IMR-90 (cell line): Measurements from ENCODE around the gene C16orf96. TPM values are rescaled to one million over a fixed set of nuclear protein-coding genes. Genes with fewer than 3 reads are reported as not detected.
A peak's percentile ranks its signal among the peaks of the same experiment; 100 is the strongest.

Experiments
- ATAC-seq: fragments of 200-7000 bp; cut with Tn5 transposase; 2 replicates; pipeline ENCODE4 v1.9.1; 2020; ENCODE audit warnings: low read depth, mild to moderate bottlenecking, moderate library complexity
- BruUV-seq: library from RNA; stranded (reverse); fragments of 400-500 nt; replicated peaks from 2 replicates; lab custom pipeline; 2021; lab: Mats Ljungman, UMichigan
- CTCF ChIA-PET: fragments of 300-600 bp; formaldehyde crosslinking; extraction: SDS; loops from one replicate; lab custom pipeline; 2021; ENCODE audit warnings: antibody characterized with exemption; lab: Yijun Ruan, JAX
- POLR2A ChIA-PET: fragments of 300-600 bp; sonication (Branson Sonifier 250); formaldehyde crosslinking; loops from one replicate; lab custom pipeline; 2022; ENCODE audit warnings: antibody characterized with exemption; ENCODE audit not compliant: unreplicated experiment; lab: Charles Lee
- DNase-seq: peaks from one replicate; pipeline ENCODE4 v3.0.0; 2013
- H2AFZ ChIP-seq: replicated peaks from 2 replicates; pipeline ENCODE3; 2013; ENCODE audit warnings: low read length, mild to moderate bottlenecking; ENCODE audit not compliant: poor library complexity
- H2AK5ac ChIP-seq: 2 replicates; pipeline ENCODE4 v1.6.1; 2013; ENCODE audit warnings: low read depth, low read length, inconsistent platforms
- H2AK9ac ChIP-seq: replicated peaks from 2 replicates; pipeline ENCODE3; 2013; ENCODE audit warnings: mild to moderate bottlenecking, low read depth, low read length, moderate library complexity; ENCODE audit not compliant: poor library complexity
- H2BK120ac ChIP-seq: 2 replicates; pipeline ENCODE4 v1.6.1; 2013; ENCODE audit warnings: low read depth, low read length, inconsistent platforms
- H2BK15ac ChIP-seq: 3 replicates; pipeline ENCODE4 v1.6.1; 2013; ENCODE audit warnings: low read depth, low read length, inconsistent platforms
- H2BK20ac ChIP-seq: 2 replicates; pipeline ENCODE4 v1.6.1; 2013; ENCODE audit warnings: low read depth, mild to moderate bottlenecking, inconsistent platforms, low read length, moderate library complexity
- H2BK5ac ChIP-seq: 2 replicates; pipeline ENCODE4 v1.6.1; 2013; ENCODE audit warnings: mild to moderate bottlenecking, low read depth, low read length, inconsistent platforms; ENCODE audit not compliant: poor library complexity, severe bottlenecking
- H3K14ac ChIP-seq: replicated peaks from 2 replicates; pipeline ENCODE4 v1.6.1; 2013; ENCODE audit warnings: low read depth, low read length, inconsistent platforms
- H3K18ac ChIP-seq: 2 replicates; pipeline ENCODE4 v1.6.1; 2013; ENCODE audit warnings: low read depth, low read length, control low read depth
- H3K23ac ChIP-seq: 2 replicates; pipeline ENCODE4 v1.6.1; 2013; ENCODE audit warnings: low read depth, low read length, inconsistent platforms
- H3K27ac ChIP-seq: 2 replicates; pipeline ENCODE4 v1.5.1; 2013; ENCODE audit warnings: mild to moderate bottlenecking, control low read depth, low read length; ENCODE audit not compliant: insufficient read depth
- H3K27me3 ChIP-seq: 2 replicates; pipeline ENCODE4 v1.6.1; 2013; ENCODE audit warnings: low read length; ENCODE audit not compliant: control insufficient read depth, insufficient read depth
- H3K36me3 ChIP-seq: 2 replicates; pipeline ENCODE4 v1.6.1; 2013; ENCODE audit warnings: low read length, mixed read lengths; ENCODE audit not compliant: control insufficient read depth, insufficient read depth
- H3K4ac ChIP-seq: 2 replicates; pipeline ENCODE4 v1.6.1; 2013; ENCODE audit warnings: low read depth, low read length, inconsistent platforms
- H3K4me1 ChIP-seq: 2 replicates; pipeline ENCODE4 v1.6.1; 2013; ENCODE audit warnings: low read length, mixed read lengths; ENCODE audit not compliant: control insufficient read depth, insufficient read depth
- H3K4me2 ChIP-seq: 2 replicates; pipeline ENCODE4 v1.6.1; 2013; ENCODE audit warnings: low read depth, mild to moderate bottlenecking, control low read depth, low read length, moderate library complexity
- H3K4me3 ChIP-seq: 2 replicates; pipeline ENCODE4 v1.5.1; 2013; ENCODE audit warnings: low read depth, mild to moderate bottlenecking, control low read depth, low read length, moderate library complexity; ENCODE audit not compliant: insufficient read depth
- H3K56ac ChIP-seq: 2 replicates; pipeline ENCODE4 v1.6.1; 2013; ENCODE audit warnings: low read length, inconsistent platforms; ENCODE audit not compliant: insufficient read depth; ENCODE audit errors: extremely low read depth
- H3K79me1 ChIP-seq, 2 experiments: 2 replicates each; pipeline ENCODE4 v1.6.1; 2013; ENCODE audit warnings: low read length in 2 of 2, inconsistent platforms in 1 of 2, low read depth in 1 of 2
- H3K9ac ChIP-seq: 2 replicates; pipeline ENCODE4 v1.6.1; 2013; ENCODE audit warnings: low read depth, low read length, control low read depth
- H3K9me1 ChIP-seq: 2 replicates; pipeline ENCODE4 v1.6.1; 2013; ENCODE audit warnings: low read length, inconsistent platforms; ENCODE audit not compliant: insufficient read depth
- H3K9me3 ChIP-seq: 2 replicates; pipeline ENCODE4 v1.6.1; 2013; ENCODE audit warnings: low read length; ENCODE audit not compliant: control insufficient read depth, insufficient read depth
- H4K20me1 ChIP-seq: 2 replicates; pipeline ENCODE4 v1.6.1; 2013; ENCODE audit warnings: low read length, inconsistent platforms; ENCODE audit not compliant: insufficient read depth
- H4K5ac ChIP-seq: 2 replicates; pipeline ENCODE4 v1.6.1; 2013; ENCODE audit warnings: mild to moderate bottlenecking, low read depth, low read length, control low read depth
- H4K8ac ChIP-seq, 2 experiments: 2 replicates each; pipeline ENCODE4 v1.6.1; 2013; ENCODE audit warnings: low read depth in 2 of 2, low read length in 2 of 2, control low read depth in 1 of 2, inconsistent platforms in 1 of 2
- H4K91ac ChIP-seq: 2 replicates; pipeline ENCODE4 v1.6.1; 2013; ENCODE audit warnings: low read depth, low read length, inconsistent platforms; ENCODE audit not compliant: insufficient read depth
- BHLHE40 ChIP-seq: fragments of 150-350 bp; IDR thresholded peaks from 2 replicates; pipeline ENCODE4 v1.6.1; 2016; ENCODE audit warnings: mild to moderate bottlenecking, low read depth, low read length
- CHD1 ChIP-seq: IDR thresholded peaks from 2 replicates; pipeline ENCODE4 v1.6.1; 2012; ENCODE audit warnings: low read depth, low read length, improper control_type of control experiment
- FOS ChIP-seq: fragments of 150-350 bp; IDR thresholded peaks from 2 replicates; pipeline ENCODE4 v1.6.1; 2016; ENCODE audit warnings: low read depth, low read length
- MAFK ChIP-seq: IDR thresholded peaks from 2 replicates; pipeline ENCODE4 v1.6.1; 2012; ENCODE audit warnings: low read depth, low read length, improper control_type of control experiment
- MAZ ChIP-seq: IDR thresholded peaks from 2 replicates; pipeline ENCODE4 v1.6.1; 2012; ENCODE audit warnings: low read depth, mild to moderate bottlenecking, low read length, improper control_type of control experiment, moderate library complexity, borderline replicate concordance
- MXI1 ChIP-seq: IDR thresholded peaks from 2 replicates; pipeline ENCODE4 v1.6.1; 2012; ENCODE audit warnings: low read depth, mild to moderate bottlenecking, low read length, moderate library complexity, borderline replicate concordance
- NFE2L2 ChIP-seq: fragments of 150-350 bp; IDR thresholded peaks from 2 replicates; pipeline ENCODE4 v1.6.1; 2016; ENCODE audit warnings: low read depth, mild to moderate bottlenecking, low read length
- POLR2A ChIP-seq: IDR thresholded peaks from 2 replicates; pipeline ENCODE4 v1.6.1; 2012; ENCODE audit warnings: mild to moderate bottlenecking, low read depth, low read length
- RAD21 ChIP-seq: IDR thresholded peaks from 2 replicates; pipeline ENCODE4 v1.6.1; 2012; ENCODE audit warnings: low read length, improper control_type of control experiment
- RCOR1 ChIP-seq: IDR thresholded peaks from 2 replicates; pipeline ENCODE4 v1.6.1; 2012; ENCODE audit warnings: mild to moderate bottlenecking, low read length, improper control_type of control experiment; ENCODE audit not compliant: insufficient replicate concordance
- RFX5 ChIP-seq: IDR thresholded peaks from 2 replicates; pipeline ENCODE4 v1.8.0; 2012; ENCODE audit warnings: low read depth, mild to moderate bottlenecking, low read length, moderate library complexity
- SMC3 ChIP-seq: fragments of 150-350 bp; IDR thresholded peaks from 2 replicates; pipeline ENCODE4 v1.6.1; 2016; ENCODE audit warnings: low read depth, mild to moderate bottlenecking, antibody characterized with exemption, low read length, moderate library complexity
- WGBS, 2 experiments: methylation state at CpG; one replicate each; pipeline versions ENCODE4 v1.1.5 to v1.1.7; 2013; ENCODE audit warnings: missing lambda C conversion rate in 2 of 2; ENCODE audit not compliant: insufficient read length in 1 of 2; ENCODE audit errors: extremely low coverage in 2 of 2; 5-methylcytosine and 5-hydroxymethylcytosine counted together
- dilution Hi-C: fragments of 300-500 bp; cut with HindIII; formaldehyde crosslinking; loops from one replicate; pipeline ENCODE4 v1.14.3; 2018; ENCODE audit warnings: low sequenced_read_pairs; ENCODE audit not compliant: unreplicated experiment
- in situ Hi-C: fragments of 300-500 bp; cut with MboI; formaldehyde crosslinking; loops from 3 replicates; pipeline ENCODE4 v1.14.3; 2019; ENCODE audit warnings: low sequenced_read_pairs, inconsistent platforms, mixed read lengths
- intact Hi-C: fragments of 100-400 bp; cut with micrococcal nuclease; formaldehyde crosslinking; loops from 2 replicates; pipeline ENCODE4 v1.10.0; 2022
- polyA plus RNA-seq, 3 experiments: library from polyadenylated mRNA; depleted of rRNA; stranded (reverse); fragments of >200 nt; gene quantifications; 2 replicates each; pipeline ENCODE4 v1.2.3, GENCODE V29; 2012; ENCODE audit warnings: low replicate concordance in 1 of 3
- total RNA-seq: library from RNA; depleted of rRNA; stranded (reverse); fragments of >200 nt; gene quantifications from 2 replicates; pipeline ENCODE4 v1.2.3, GENCODE V29; 2012
- TF ChIP-seq, protein P1 (sequence below): conservative IDR thresholded peaks from 2 replicates; pipeline ENCODE4 v1.5.1; 2012; ENCODE audit warnings: mild to moderate bottlenecking, low read depth, low read length, improper control_type of control experiment
- TF ChIP-seq, protein P2 (sequence below): fragments of 150-350 bp; IDR thresholded peaks from 2 replicates; pipeline ENCODE4 v1.6.1; 2016; ENCODE audit warnings: low read depth, mild to moderate bottlenecking, low read length, moderate library complexity, borderline replicate concordance
- TF ChIP-seq, protein P3 (sequence below): fragments of 150-350 bp; IDR thresholded peaks from 2 replicates; pipeline ENCODE4 v1.6.1; 2017; ENCODE audit warnings: mild to moderate bottlenecking, antibody characterized with exemption, low read length, low read depth

C16orf96 gene
- total and polyA plus RNA-seq, 2 of the 4 experiments (the other 2 are of a cell fraction), result not detected

DNA sequence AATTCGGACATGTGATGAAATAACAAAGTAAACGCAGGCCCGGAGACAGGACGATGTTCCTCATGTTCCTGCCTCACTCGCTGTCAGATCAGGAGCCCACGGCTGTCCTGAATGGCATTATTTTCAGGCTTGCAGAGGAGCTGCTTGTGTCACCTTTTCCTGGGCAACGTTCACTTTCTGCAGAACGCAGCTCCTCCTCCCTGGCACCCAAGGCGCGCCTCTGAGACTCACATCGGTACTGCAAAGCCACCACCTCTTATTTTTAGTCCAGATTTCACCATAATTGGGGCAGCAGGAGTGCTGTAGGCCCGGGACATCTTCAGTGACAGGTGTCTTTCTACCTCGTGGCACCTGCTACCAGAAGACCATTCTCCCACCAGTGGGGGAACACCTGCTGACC is 8.0 kb upstream of the C16orf96 start:
- H3K36me3 ChIP-seq, result no peaks in the 10 kb centered on the region
- no TSS peak for BruUV-seq
- peak overlapping the region; percentile 50 for H2AK9ac ChIP-seq
- no peak overlapping the region for H4K91ac ChIP-seq
- intact Hi-C loops, result loop anchor here (1.0 to 10.0 kb wide), 3 partner anchors 30 to 133 kb away; partner anchors contain the start of gene CORO7
- no peak overlapping the region for H2BK5ac ChIP-seq
- H4K5ac ChIP-seq, result no peak overlapping the region
- H3K4ac ChIP-seq, result no peak overlapping the region
- H3K79me1 ChIP-seq, result no peaks in the 10 kb centered on the region
- ChIA-PET CTCF (interaction anchor here (0.7 to 1.2 kb wide), 4 partner anchors 17 to 46 kb away, joined by 3 to 7 read pairs (median 4); no protein-coding TSS in a partner anchor), POLR2A (no interaction called here)
- peaks cover 30% of the 10 kb centered on the region for H3K27me3 ChIP-seq
- H4K20me1 ChIP-seq, result no peaks in the 10 kb centered on the region
- in situ Hi-C loops, result loop anchor here (5.0 kb wide), 1 partner anchor 36 kb away; no protein-coding TSS in a partner anchor
- no peak overlapping the region for H2AFZ ChIP-seq
- ATAC-seq, result no peak
- no peak for DNase-seq
- no peak overlapping the region for H3K4me2 ChIP-seq
- H3K9me3 ChIP-seq, result no peaks in the 10 kb centered on the region
- H3K56ac ChIP-seq, result no peak overlapping the region
- no peak overlapping the region for H3K27ac ChIP-seq
- H3K9ac ChIP-seq, result no peak overlapping the region
- no peak overlapping the region for H3K23ac ChIP-seq
- no peak overlapping the region for H2BK120ac ChIP-seq
- H3K4me3 ChIP-seq, result no peak overlapping the region
- no peak overlapping the region for H3K14ac ChIP-seq
- TF ChIP-seq POLR2A, result no peak
- TF ChIP-seq, protein P1, sequence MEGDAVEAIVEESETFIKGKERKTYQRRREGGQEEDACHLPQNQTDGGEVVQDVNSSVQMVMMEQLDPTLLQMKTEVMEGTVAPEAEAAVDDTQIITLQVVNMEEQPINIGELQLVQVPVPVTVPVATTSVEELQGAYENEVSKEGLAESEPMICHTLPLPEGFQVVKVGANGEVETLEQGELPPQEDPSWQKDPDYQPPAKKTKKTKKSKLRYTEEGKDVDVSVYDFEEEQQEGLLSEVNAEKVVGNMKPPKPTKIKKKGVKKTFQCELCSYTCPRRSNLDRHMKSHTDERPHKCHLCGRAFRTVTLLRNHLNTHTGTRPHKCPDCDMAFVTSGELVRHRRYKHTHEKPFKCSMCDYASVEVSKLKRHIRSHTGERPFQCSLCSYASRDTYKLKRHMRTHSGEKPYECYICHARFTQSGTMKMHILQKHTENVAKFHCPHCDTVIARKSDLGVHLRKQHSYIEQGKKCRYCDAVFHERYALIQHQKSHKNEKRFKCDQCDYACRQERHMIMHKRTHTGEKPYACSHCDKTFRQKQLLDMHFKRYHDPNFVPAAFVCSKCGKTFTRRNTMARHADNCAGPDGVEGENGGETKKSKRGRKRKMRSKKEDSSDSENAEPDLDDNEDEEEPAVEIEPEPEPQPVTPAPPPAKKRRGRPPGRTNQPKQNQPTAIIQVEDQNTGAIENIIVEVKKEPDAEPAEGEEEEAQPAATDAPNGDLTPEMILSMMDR, result no peak
- TF ChIP-seq MXI1, result no peak
- TF ChIP-seq, protein P2, sequence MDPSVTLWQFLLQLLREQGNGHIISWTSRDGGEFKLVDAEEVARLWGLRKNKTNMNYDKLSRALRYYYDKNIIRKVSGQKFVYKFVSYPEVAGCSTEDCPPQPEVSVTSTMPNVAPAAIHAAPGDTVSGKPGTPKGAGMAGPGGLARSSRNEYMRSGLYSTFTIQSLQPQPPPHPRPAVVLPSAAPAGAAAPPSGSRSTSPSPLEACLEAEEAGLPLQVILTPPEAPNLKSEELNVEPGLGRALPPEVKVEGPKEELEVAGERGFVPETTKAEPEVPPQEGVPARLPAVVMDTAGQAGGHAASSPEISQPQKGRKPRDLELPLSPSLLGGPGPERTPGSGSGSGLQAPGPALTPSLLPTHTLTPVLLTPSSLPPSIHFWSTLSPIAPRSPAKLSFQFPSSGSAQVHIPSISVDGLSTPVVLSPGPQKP, result no peak
- no peak for TF ChIP-seq BHLHE40
- no peak for TF ChIP-seq RFX5
- no peak for TF ChIP-seq CHD1
- TF ChIP-seq MAZ, result no peak
- TF ChIP-seq, protein P3, sequence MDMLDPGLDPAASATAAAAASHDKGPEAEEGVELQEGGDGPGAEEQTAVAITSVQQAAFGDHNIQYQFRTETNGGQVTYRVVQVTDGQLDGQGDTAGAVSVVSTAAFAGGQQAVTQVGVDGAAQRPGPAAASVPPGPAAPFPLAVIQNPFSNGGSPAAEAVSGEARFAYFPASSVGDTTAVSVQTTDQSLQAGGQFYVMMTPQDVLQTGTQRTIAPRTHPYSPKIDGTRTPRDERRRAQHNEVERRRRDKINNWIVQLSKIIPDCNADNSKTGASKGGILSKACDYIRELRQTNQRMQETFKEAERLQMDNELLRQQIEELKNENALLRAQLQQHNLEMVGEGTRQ, result no peak
- TF ChIP-seq RCOR1, result no peak
- TF ChIP-seq SMC3, result no peak
- TF ChIP-seq FOS, result no peak
- TF ChIP-seq RAD21, result no peak
- no peak for TF ChIP-seq NFE2L2
- TF ChIP-seq MAFK, result no peak
- no peak overlapping the region for H4K8ac ChIP-seq
- H2BK15ac ChIP-seq, result no peak overlapping the region
- H3K9me1 ChIP-seq, result no peaks in the 10 kb centered on the region
- dilution Hi-C loops, result no loop called here
- H3K4me1 ChIP-seq, result no peaks in the 10 kb centered on the region
- WGBS, 2 experiments, result 62% methylated on average over 10 of the region's 13 CpGs; no CpG with 5 or more reads in 1 of the 2 experiments
- H2AK5ac ChIP-seq, result no peak overlapping the region
- H2BK20ac ChIP-seq, result no peak overlapping the region
- no peak overlapping the region for H3K18ac ChIP-seq
